ENCODE measurements around the gene POLN.
"Not testable (repeated sequence)": the region's sequence is repeated elsewhere in the genome, so short reads cannot be mapped to it uniquely, and the experiment has no call there.

Gene POLN

GRCh38 chr4:2049811-2050210 is 192.1 kb downstream of the POLN start:
- no peak for DNase-seq

GRCh38 chr4:2049381-2049780 is 192.5 kb downstream of the POLN start:
- no peak for DNase-seq

- DNase-seq, result no peak
These were observed 193.1 kb downstream of the POLN start for GRCh38 chr4:2048831-2049230.

DNA sequence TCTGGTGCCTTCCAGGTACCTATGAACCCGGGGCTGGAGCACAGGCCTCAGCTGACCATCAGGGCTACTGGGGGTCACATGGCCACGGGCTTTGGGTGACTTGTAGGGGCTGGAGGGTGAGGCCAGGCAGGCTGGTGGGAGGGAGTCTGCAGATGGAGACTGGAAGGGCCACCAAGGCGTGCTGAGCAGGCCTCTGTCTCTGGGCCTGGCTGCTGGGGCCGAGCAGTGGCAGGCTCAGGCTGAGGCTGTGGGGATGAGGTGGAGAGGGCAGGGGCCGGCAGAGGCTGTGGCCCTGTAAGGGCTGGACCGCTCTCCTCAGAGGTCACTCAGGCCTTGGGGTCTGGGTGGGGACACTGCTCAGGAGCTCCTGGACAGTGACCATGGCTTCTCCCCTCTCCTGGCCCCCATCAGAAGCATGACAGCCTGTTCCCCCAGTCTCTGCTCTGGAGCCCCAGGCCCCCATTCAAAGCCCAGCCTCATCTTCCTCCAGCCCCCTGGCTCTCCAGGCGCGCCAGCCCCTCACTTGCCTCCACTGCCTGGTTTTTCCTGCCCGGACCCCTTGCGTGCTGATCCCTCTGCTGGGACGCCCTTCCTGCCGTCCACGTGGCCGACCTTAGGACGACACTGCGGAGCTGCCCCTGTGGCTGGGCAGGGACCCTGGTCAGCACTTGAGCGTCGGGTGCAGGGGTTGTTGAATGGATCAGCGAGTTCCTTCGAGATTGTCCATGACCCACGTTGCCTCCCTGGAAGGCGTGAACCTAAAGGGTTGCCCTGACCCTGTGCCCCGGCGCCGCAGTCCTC is 193.9 kb downstream of the POLN start:
- DNase-seq, result no peak

DNA sequence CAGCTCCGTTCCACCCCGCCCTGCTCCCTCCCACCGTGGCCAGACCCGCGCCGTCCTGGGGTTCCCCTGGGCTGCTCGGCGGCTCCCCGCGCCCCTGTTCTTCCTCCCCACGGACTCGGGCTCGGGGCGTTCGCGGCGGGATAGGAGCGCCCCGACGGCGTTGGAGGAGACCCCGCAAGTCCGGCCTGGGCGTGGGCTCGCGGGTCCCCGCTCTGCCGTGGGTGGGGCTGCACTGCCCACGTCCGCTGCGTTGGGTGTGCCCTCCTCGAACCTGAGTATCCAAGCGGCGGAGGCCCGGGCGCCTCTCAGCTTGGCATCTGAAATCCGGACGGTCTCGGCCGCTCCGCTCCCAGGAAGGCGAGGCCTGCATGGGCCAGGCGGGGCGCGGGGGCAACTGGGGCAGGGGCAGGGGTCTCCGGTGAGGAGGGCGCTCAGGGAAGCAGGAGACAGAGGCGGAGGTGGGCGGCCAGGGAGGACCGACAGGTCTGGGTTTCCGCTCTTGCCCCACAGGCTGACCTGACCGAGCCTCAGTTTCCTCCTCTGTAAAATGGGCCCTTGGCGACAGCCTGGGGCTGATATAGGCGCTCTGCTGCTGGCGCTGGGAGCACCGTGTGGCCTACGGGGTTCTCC is 194.8 kb downstream of the POLN start:
- DNase-seq, result no peak

DNA sequence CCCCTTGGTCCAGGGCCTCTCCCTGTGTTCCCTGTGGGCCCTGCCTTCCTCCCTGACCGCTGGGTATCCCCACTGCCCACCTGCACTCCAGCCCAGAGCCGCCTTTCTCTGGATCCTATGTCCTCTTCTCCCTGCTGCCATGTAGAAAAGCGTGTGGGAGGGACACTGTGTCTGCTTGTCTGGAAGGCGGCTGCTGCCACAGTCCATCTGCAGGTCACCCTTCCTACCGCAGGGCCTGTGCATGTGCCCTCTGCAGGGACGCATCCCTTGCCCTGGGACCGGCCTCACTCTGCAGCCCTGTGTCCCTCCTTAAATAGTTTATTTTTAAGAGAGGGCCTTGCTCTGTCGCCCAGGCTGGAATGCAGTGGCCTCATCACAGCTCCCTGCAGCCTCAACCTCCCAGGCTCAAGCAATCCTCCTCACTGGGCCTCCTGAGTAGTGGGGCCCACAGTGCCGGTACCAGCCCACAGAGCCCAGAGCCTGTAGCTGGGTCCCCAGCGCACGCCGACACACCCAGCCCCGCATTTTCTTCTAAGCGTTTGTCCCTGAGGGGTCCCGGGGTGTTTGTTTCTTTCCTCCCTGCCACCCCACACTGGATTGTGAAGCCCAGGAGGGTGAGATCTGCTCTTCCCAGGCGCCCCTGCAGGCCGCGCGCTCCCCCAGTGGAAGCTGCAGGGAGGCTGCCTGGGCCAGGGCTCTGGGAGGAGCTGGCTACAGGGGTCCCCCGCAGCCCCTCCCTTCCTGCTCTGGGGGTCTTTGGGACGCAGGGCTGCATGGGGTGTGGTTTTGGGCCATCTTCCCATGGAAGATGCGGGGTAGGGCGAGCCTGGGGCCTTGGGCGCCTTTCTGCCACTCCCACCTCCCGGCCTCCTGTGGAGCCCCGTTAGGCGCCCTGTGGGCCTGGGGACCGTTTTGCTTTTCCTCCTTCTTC is 195.6 kb downstream of the POLN start:
- no peak for DNase-seq

DNA sequence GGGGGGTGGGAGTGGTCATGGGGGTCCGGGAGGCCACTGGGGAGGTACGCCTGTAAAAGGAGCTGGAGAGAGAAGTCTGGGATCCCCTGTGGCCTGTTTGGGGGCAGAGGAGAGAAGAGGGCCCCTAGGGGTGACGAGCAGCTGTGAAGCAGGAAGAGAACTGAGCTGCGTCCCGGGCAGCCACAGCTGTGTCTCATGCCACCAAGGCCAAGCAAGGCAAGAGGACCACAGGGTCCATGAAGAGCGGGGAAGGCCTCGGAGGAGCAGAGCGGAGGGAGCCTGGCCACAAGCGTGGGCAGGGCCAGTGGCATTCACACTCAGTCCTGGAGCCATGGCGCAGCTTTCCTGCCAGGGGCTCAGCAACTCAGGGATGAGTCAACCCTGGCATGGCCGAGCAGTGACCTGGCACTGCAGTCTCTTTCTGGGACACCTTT is 196.4 kb downstream of the POLN start:
- no peak for DNase-seq

GRCh38 chr4:2044542-2045517 is 197.1 kb downstream of the POLN start:
- no peak for DNase-seq

GRCh38 chr4:2044119-2044485 is 197.8 kb downstream of the POLN start:
- no peak for DNase-seq

DNA sequence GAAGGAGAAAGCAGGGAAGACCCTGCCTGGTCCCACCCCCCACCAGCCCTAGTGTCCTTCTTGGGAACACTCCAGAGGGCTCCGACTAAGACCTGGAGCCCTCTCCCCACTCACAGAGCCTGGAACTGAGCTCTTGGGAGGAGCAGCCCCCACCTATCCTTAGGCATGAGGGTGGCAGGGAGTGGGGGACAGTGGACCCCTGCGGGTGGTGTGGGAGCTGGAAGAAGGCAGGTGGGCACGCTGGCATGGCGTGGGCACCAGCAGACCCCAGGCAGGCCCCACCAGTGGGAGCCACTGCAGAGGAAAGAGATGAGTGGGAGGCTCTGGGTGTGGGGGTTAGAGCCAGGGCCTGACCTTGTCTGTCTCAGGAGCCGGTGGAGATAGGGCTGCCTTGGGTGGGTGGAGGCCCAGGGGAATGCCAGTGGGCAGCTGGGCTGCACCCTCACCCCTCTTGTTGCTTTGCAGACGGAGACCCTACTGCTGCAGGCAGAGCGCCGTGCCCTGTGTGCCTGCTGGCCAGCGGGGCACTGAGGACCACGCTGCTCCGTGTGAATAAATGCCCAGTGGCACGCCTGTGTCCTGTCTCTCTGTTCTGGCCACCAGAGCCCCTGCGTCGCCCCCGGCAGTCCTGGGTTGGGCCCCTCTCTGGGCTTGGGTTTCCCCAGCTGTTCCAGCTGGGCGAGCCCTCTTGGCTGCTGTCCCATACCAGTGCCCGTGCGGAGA is 198.4 kb downstream of the POLN start:
- no peak for DNase-seq

DNA sequence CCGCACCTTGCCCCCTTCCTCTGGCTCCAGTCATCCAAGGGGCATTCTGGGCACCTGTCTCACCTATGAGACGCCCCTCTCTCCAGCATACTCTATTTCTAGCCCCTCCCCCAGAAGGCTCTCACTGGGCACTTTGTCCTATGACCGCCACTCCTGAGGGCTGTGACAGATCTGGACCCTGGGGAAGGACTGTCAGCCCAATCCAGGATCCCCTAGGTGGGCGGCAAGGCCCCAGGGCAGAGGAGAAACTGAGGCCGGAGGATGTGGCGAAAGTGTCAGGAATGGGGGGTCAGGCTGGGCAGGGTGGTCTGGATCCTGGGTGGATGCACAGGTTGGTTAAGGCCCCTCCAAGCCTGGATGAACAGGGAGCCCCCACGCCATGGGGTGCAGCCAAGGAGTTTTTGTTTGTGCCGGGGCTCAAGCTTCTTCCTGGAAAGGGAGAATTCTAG is 198.9 kb downstream of the POLN start:
- no peak for DNase-seq

- DNase-seq, result peak; percentile 65
These were observed 199.5 kb downstream of the POLN start for GRCh38 chr4:2042204-2042946.

GRCh38 chr4:2041239-2042130 is 200.4 kb downstream of the POLN start:
- DNase-seq, result peak; percentile 95

DNA sequence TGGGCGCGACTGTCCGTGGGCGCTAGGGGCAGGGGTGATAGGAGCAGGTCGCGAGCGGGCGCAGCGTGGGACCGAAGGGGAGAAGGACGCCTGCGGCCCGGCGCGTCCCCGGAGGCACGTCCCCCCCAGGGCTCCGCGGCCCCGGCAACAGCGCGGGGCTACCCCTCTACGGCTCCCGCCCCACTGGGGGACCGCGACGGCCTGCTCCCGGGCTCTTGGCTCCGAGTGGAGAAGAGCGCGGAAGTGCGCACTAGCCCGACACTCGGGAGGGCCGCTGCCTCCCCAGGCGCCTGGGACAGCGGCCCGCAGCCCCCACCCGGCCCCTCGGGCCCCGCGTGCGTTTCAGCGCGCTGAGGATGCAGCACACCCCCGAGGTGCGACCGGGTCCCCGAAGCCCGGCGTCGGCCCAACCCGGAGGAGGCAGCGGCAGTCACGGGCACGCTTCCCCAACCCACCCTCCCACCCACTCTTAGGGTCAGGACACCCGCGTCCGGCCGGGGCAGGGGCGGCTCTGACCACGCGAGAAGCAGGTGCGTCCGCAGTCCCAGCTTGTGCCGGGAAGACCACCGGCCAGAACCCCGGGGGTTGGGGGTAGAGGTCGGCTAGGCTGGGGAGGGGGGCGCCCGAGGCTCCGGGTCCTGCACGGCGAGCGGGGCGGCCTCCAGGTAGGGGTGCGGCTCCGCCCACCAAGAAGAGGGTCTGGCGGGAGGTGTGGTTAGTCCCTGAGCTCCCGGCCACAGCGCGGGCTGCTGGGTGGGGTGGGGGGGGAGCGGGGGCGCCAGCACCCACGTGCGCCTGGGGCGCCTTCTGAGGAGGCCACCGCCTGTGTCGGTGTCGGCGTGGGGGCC is 201.3 kb downstream of the POLN start:
- DNase-seq, result no peak

DNA sequence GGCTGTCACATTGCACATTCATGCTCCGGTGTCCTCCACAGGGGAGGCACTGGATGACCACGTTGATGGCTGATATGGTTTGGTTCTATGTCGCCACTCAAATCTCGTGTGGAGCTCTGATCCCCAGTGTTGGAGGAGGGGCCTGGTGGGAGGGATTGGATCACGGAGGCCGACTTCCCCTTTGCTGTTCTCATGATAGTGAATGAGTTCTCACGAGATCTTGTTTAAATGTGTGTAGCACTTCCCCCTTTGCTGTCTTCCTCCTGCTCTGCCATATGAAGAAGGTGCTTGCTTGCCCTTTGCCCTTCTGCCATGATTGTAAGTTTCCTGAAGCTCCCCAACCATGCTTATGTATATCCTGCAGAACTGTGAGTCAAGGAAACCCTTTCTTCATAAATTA is 205.1 kb downstream of the POLN start:
- no peak for DNase-seq

- DNase-seq, result no peak
These were observed 205.6 kb downstream of the POLN start for GRCh38 chr4:2036327-2036726.

- not testable (repeated sequence) for DNase-seq
These were observed 210.8 kb downstream of the POLN start for GRCh38 chr4:2031161-2031560.

DNA sequence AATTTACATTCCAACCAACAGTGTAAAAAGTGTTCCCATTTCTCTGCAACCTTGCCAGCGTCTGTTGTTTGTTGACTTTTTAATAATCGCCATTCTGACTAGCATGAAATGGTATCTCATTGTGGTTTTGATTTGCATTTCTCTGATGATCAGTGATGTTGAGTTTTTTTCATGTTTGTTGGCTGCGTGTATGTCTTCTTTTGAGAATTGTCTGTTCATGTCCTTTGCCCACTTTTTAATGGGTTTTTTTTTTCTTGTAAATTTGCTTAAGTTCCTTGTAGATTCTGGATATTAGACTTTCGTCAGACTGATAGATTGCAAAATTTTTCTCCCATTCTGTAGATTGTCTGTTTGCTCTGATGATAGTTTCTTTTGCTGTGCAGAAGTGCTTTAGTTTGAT is 214.8 kb downstream of the POLN start:
- DNase-seq, result not testable (repeated sequence)

DNA sequence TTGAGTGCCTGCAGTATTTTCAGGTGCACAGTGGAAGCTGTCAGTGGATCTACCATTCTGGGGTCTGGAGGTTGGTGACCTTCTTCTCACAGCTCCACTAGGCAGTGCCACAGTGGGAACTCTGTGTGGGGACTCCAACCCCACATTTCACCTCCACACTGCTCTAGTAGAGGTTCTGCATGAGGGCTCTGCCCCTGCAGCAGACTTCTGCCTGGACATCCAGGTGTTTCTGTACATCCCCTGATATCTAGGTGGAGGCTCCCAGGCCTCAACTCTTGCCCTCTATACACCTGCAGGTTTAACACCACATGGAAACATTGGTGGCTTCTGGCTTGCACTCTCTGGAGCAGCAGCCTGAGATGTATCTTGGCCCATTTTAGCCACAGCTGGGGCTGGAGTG is 216.1 kb downstream of the POLN start:
- DNase-seq, result no peak
